ENCODE measurements around the gene PPFIA4.

Gene PPFIA4

DNA sequence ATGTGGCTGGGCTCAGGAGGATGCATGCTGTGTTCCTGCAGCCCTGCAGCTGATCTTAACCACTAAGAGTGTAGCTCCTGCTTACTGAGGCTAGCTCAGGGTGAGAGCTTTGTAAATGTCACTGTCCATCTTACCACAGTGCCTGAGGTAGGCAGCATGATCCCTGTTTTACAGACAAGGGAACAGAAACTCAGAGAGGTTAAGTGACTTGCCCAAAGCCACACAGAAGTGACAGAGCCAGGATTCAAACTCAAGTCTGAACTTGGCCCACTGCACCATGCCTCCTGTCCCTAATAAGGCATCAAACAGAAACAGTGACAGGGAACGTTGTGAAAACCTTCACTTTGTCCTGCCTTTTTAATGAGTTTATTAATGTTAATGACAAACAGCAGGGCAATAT lies 27.9 kb downstream of the PPFIA4 start:
- in situ Hi-C loops (cut with MboI; ENCODE audit: low sequenced_read_pairs): no loop called here

DNA sequence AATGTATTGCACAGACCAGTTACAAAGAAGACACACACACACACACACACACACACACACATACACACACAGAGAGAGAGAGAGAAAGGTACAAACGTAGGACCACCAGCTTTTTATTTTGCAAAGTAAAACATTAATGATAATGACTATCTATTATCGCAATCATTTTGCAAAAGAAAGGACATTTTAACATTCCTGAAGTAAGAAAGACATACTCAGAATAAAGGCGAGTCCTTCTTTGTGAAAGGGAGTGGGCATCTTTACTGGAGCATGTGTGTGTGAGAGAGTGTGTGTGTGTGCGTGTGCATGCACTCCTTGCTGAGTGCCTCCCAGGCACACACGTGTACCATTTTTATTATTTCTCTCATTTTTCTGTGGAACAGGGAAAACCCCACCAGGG lies 28.4 kb downstream of the PPFIA4 start:
- in situ Hi-C loops (cut with MboI; ENCODE audit: low sequenced_read_pairs): no loop called here

- in situ Hi-C loops (cut with MboI; ENCODE audit: low sequenced_read_pairs): no loop called here
Observed at GRCh38 chr1:203055161-203055799, 29.0 kb downstream of the PPFIA4 start.

- in situ Hi-C loops (cut with MboI; ENCODE audit: low sequenced_read_pairs): no loop called here
Observed at GRCh38 chr1:203056012-203056411, 29.7 kb downstream of the PPFIA4 start.

DNA sequence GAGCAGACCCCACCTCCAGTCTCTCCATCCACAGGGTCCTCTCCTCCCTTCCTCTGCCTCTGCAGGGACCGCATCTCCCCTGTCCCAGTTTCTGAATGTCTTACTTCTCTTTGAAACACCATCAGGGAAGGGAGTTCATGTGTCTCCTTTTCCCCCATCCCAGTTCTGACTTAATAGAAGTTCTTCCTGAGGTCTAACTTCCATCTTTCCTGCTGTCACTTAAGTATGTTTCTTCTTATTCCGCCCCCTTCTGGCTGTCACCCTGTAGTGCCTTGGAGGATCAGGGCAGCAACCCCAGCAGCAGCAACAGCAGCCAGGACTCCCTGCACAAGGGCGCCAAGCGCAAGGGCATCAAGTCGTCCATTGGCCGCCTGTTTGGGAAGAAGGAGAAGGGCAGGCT lies 30.2 kb downstream of the PPFIA4 start:
- in situ Hi-C loops (cut with MboI; ENCODE audit: low sequenced_read_pairs): no loop called here

DNA sequence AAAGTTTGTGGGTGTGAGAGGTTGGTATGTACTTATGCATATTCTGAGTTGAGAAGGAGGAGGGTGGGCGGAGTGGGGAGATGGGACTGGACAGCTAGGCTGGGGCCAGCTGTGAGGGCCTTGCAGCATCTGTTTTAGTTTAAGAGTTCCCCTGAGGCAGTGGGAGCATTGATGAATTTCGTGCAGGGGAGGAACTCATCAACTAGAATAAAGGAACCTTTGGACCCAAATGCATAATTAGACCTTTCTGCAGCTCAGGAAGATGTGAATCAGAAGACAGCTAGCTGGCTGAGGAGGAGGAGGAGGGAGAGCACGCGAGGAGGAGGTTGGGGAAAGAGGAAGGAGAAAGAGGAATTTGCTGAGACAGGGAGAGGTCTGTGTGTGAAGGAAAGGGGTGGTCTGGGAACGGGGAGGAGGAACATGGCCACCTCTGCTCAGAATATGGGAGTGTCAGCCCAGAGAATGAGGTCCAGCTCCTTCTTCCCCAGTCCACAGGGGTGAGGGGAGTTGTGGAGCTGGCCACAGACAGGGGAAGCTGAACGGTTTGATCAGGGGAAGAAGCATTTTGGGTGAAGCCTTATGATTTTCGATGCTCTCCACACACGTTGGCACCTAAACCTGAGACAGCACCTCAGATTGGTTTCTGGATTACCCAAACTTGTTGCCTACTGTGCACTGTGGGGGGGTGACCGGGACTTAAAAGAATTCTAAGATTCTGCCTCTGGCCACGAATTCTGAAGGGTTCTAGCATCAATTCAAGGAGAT lies 31.8 kb downstream of the PPFIA4 start:
- in situ Hi-C loops (cut with MboI; ENCODE audit: low sequenced_read_pairs): no loop called here

DNA sequence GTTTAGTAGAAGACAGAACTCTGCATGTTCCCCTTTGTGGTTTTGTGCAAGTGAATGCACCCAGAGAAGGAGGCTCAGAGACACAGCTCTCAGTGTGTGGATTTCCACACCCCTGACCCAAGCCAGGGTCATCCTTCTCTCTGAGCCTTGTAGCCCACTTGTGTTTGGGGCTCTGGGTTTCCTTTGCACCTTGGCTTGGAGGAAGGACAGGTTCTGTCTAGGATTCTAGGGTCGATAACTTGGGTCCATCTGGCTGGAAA lies 32.3 kb downstream of the PPFIA4 start:
- in situ Hi-C loops (cut with MboI; ENCODE audit: low sequenced_read_pairs): no loop called here

DNA sequence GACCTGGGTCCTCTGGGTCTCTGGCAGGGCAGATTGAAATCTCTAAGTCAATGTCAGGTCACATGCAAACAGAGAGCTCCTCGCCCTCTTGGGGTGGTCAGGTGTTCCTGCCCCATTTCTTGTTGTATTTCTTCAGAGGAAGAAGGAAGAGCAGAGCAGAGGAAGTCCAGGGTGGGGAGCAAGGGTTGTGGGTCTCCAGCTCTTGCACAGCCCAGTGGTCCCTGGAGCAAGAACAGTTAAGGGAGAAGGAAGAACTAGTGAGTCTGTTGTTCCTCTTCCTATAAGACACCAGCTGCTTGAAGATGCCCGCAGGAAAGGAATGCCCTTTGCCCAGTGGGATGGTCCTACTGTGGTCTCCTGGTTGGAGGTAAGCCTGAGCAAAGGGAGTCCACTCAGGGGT lies 33.2 kb downstream of the PPFIA4 start:
- in situ Hi-C loops (cut with MboI; ENCODE audit: low sequenced_read_pairs): no loop called here

GRCh38 chr1:203060115-203060514 lies 33.8 kb downstream of the PPFIA4 start:
- in situ Hi-C loops (cut with MboI; ENCODE audit: low sequenced_read_pairs): no loop called here

GRCh38 chr1:203063287-203063686 lies 37.0 kb downstream of the PPFIA4 start:
- in situ Hi-C loops (cut with MboI; ENCODE audit: low sequenced_read_pairs): no loop called here

GRCh38 chr1:203065191-203065590 lies 38.9 kb downstream of the PPFIA4 start:
- in situ Hi-C loops (cut with MboI; ENCODE audit: low sequenced_read_pairs): no loop called here

DNA sequence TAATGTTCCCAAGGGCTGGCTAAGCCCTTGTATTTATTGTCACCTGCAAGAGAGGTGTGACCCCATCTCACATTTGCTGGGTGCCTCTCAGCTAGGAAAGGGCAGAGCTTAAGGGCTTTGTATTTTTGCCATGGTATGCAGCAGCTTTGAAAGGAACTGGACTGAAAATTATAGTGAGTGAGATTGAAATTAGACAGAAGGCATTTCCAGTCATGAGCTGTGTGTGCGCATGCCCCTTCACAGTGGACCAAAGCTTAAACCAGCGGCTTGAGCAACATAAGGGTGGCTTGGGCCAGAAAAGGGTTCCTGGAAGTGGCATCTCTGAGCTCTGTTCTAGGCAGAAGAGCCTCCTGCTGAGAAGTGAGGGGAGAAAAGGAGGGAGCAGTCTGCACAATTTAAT lies 39.7 kb downstream of the PPFIA4 start:
- in situ Hi-C loops (cut with MboI; ENCODE audit: low sequenced_read_pairs): no loop called here

- in situ Hi-C loops (cut with MboI; ENCODE audit: low sequenced_read_pairs): no loop called here
Observed at GRCh38 chr1:203066965-203067364, 40.7 kb downstream of the PPFIA4 start.

GRCh38 chr1:203069030-203069747 lies 42.9 kb downstream of the PPFIA4 start:
- in situ Hi-C loops (cut with MboI; ENCODE audit: low sequenced_read_pairs): no loop called here

- in situ Hi-C loops (cut with MboI; ENCODE audit: low sequenced_read_pairs): no loop called here
Observed at GRCh38 chr1:203072002-203072602, 45.8 kb downstream of the PPFIA4 start.

- in situ Hi-C loops (cut with MboI; ENCODE audit: low sequenced_read_pairs): no loop called here
Observed at GRCh38 chr1:203072911-203073310, 46.6 kb downstream of the PPFIA4 start.

DNA sequence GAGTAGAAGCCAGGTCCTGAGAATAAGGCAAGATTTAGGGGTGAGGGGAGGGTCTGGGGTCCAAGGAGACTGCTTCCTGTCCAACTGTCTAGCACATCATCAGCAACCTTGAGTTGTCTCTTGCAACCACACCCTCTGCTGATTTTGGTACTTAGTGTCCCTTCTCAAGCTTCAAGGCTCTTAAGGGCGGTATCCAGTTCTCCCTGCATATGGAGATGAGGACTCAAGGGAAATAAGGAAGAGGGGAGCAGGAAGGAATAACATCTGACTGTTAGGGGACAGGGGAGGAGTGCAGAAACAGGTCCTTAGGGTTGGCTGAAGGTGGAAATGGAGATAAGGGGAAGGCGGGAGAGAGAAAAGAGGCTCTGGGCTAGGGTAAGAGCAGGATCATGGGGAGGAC lies 47.2 kb downstream of the PPFIA4 start:
- in situ Hi-C loops (cut with MboI; ENCODE audit: low sequenced_read_pairs): no loop called here

DNA sequence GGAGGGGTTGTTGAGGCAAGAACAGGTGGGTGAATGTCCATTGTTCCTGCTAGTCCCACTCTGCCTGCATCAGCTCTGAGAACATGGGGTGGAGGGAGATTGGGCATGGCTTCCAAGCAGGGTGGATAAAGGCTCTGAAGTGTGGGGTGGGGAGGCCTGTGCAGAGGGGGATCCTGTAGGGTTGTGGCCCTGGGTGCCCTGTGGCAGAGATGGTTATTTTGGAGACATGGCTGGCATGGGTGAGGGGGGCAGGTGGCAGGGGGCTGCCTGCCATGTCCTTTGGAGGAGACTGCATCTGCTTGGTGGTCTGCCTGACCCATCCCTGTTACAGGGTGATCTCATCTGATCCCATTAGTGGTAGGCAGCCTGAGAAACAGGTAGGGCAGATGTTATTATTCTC lies 48.3 kb downstream of the PPFIA4 start:
- in situ Hi-C loops (cut with MboI; ENCODE audit: low sequenced_read_pairs): no loop called here

DNA sequence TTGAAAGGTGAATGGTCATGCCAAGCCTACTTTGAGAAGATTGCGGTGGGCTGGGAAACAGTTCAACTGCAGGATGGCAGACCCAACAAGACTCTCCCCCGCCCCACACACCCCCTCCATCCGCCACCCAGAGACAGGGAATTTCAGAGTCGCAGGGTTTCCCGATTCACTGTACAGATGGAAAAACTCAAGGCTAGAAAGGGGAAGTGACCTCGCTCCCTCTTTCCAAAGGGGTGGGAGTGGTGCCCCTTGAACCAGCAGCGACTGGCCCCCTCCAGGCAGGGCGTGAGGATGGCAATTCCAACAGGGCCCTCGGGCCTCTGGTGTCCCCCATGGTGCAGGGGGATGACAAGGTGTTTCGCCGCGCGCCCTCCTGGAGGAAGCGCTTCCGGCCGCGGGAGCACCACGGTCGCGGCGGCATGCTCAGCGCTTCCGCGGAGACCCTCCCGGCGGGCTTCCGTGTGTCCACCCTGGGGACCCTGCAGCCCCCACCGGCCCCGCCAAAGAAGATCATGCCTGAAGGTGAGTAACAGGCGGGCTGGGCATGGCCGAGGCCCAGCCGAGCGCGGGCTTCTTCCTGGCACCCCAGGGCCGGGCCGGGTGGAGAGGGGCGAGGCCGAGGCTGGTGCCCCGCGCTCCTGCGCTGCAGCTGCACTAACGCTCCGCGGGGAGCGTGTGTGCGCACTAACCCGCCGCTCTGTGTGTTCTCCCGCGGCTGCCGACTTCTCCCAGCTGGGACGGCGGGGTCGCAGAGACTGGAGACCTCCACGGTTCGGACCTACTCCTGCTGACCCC lies 49.1 kb downstream of the PPFIA4 start:
- in situ Hi-C loops (cut with MboI; ENCODE audit: low sequenced_read_pairs): no loop called here

GRCh38 chr1:203076031-203076511 lies 49.8 kb downstream of the PPFIA4 start:
- in situ Hi-C loops (cut with MboI; ENCODE audit: low sequenced_read_pairs): no loop called here

- in situ Hi-C loops (cut with MboI; ENCODE audit: low sequenced_read_pairs): no loop called here
Observed at GRCh38 chr1:203077367-203077766, 51.1 kb downstream of the PPFIA4 start.
